SIG-M5 (cell line): ENCODE data around the gene CFAP57.

Experiments used
- DNase-seq: peaks from one replicate; lab custom pipeline; 2025; lab: John Stamatoyannopoulos, UW

CFAP57 gene

DNA sequence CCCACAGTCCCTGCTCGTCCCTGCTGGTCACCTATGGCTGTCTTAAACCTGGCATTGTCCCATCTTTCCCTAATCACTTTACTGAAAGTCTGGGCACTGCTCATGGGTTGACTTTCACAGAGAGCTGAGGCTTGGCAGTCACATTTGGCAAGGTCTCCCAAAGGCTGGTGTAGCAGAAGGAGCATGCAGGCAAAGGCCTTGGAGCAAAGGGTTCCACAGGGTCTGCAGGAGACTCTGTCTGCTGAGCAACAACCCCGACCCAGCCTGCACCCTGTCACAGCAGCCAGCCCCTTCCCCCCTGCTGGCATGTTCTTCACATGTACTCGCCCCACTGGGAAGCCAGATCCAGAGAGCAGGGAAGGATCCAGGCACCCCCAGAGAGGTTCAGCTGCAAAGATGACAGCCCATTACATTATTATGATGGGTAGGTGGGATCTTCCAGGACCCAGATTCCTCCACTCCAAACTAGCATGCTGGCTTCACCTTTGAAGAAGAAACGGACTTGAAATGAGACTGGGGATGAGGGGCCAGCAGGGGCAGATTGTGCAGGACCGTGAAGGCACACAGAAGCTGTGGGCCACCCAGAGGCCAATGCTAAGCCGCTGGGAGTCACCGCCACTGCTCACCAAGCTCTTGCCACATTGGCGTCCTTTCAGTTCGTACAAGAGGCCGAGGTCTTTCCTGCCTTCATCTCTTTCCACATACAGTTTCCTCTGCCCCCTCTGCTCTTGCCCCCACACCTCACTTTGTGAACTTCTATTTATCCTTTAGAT, 83.5 kb downstream of the CFAP57 start:
- no peak for DNase-seq

DNA sequence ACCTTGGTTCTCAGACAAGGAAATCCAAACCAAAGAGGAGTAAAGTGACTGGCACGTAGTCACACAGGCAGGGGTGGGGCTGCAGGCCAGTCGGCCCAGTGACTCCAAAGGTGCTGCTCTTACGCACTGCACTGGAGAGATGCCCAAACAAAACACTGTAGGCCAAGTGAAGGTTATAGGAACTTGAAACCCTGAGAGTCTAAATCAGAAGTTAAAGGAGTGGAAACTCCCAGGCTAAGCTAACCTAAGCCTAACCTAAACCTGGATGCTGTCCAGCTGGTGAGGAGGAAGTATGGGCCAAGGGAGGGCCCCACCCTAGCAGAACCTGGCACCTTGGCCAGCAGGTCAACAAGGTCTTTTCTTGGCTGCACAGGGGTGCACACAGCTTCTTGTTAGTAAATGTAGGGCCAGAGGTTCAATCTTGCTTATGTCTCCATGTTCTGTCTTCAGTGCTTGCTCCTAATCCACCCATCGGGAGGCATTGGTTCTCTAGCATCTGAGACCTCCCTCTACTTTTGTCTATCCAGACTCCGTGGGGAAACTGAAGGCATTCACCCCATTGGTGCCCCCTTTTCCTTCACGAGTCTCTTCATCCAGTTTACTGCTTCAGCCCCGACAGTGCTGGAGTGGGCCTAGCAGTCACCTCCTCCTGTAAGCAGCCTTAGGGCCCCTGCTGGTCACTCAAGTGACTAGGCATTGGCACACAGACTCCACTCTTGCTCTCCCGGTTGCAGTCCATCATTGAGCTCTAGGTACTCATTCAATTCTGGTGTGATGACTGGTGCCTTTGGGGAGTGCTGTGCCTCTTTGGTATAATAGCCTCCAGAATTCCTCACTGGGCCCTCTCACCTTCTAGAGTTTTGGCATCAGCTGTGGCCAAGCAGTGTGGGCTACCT, 84.8 kb downstream of the CFAP57 start:
- no peak for DNase-seq

DNA sequence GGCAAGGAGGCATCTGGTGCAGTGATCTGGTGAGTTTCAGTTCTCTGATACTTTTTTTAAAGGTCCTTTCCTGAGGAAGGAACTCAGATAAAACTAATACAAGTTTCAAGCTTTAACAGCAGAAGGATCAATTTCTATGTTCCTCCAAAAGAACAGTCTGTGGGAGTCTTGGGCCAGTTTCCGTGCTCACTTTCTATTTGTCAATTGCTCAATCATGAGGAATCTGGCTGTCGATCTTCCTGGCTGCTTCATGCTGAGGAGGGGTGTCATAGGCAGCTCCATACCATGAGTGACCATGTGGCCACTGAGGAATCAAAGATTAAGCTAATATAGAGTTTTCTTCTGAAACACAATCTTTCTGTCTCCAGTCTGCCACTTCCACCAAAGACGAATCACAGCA, 86.2 kb downstream of the CFAP57 start:
- no peak for DNase-seq

DNA sequence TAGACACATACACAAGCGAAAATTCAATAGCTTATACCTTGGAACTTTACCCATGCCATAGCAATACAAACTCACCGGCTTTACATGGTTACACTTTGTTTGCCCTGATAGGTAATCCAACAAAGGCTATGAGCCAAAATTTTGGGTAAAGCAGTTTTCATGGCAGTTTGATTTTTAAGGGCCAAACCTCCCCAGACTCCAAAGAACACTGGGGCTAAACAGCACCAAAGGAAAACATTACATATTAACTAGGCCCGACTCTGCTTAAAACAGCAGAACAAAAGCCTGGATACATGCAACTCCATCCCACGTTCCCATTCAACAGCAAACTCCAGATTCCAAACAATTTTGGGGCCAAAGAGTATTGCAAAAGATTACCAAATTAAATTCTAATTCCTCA, 93.3 kb downstream of the CFAP57 start:
- DNase-seq, result no peak

DNA sequence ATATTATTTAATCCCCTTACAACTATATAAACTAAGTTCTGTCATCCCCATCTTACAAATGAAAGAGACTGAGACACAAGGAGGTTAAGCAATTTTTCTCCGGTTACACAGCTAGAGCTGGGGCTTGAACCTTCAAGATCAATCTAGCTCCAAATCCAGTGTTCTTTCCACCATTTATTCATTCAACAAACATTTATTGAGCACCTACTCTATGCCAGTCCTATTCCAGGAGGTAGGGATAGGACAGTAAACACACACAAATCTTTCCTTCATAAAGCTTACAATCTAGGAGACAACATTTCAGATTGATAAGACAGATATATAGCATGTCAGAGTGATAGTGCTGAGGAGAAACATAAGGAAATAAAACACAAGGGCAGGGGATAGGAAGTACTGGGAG, 94.8 kb downstream of the CFAP57 start:
- no peak for DNase-seq

DNA sequence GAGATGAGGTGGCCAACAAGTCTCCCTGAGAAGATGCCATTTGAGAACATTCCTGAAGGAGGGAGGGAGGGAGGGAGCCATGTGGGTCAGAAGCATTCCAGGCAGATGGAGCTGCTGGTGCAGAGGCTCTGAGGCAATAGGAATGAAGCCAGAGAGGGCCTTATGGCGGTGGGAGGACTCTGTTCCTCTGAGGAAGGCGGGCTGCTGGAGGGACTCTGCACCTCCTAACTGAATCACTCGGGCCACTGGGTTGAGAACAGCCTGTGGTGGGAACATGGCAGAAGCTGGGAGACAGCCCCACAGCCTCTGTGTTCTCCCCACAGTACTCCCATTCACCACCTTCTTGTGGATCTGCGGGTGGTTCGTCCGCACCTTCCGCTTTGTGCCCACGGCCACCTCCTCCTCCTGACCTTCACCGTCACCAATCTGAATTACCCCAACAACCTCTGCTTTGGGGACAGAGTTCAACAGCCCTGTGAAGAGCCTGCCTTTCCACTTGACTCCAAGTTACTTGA, 95.2 kb downstream of the CFAP57 start:
- DNase-seq, result no peak

DNA sequence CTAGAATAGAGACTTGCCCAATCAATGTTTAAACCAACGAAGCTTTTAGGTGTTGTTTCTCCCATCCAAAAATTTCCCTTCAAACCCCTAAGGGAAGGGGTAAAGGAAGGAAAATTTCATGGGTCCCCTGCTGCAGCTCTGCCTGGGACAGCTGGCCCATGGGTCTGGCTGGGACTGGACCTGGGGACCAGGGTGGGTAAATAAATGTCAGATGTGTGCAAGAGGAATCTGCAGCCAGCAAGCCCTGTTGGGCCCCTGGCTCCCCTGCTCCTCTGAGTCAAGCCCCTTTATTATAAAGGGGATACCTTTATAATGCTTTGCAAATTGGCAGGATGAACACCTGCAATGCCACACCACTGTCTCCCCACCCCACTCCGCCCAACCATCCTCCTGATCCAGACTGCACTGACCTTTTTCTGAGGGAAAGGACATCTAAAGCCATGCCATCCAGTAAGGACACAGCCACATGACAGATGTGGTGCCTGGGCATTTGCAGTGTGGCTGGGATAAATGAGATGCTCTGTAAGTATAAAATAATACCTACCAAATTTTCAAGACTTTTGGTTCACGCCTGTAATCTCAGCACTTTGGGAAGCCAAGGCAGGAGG, 95.8 kb downstream of the CFAP57 start:
- no peak for DNase-seq

DNA sequence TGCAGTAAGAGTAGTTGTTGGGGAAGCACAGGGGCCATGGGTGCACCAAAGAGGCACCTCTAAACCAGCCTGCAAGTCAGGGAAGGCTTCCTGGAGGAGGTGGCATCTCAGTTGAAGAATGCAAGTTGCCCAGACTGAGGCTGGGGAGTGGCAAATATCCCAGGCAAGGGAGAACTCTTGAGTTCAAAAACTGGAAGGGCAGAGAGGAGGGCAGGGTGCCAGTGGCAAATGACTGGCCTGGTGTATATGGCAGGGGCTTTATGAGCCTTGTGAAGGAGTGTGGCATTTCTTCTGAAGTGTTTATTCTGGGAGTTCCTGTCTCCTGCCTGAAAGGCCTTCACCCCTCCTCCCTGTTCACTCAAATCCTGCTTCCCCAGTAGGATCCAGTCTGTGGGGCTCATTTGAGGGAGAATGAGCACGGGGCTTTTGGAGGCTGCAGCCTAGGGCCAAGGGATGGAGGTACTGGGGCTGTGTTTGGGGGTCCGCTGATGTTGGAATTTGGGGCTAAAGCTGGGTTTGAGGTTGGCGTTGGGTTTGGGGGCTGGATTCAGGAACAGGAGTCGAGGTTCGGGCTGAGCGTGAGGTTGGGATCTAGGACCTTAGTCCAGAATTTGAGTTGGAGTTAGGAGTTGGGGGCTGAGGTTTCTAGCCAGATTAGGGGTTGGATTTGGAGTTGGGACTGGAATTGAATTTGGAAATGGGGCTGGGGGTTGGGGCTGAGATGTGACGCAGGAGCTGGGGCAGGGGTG, 97.7 kb downstream of the CFAP57 start, which contains the start of gene TMEM125:
Gene TMEM125 (plus strand): TSS at position 357 of the 749 bp plus-strand sequence. CDS start 2,740 bp downstream, outside the sequence.
- no peak for DNase-seq

DNA sequence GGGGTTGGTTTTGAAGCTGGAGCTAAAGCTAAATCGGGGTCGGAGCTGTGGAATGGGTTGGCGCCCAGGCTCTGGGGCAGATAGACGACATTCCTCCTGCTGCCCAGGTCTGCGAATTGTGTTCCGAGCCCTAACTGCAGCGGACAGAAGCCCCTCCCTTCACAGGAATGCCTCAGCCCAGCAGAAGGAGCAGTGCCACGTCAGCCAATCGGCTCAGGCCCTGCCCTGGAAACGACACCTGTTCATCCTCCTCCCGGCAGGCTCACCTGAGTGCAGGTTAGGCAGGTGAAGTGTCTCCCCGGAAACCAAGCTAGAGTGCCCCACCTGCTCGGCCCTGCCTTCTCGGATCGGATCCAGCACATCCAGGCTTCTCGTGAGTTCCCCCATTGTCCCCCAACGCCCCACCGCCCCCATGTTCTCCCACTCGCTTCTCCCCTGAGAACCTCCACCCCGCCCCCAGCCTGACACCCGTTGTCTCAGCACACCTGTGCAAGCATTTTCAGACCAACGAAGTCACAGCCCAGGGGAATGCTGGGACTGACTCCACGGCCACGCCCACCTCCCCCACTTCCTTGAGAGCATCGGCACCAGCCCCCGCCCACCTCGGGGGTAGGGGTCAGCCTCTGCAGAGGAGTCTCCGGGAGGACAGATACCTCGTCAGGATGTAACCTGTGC, 98.4 kb downstream of the CFAP57 start:
- no peak for DNase-seq

DNA sequence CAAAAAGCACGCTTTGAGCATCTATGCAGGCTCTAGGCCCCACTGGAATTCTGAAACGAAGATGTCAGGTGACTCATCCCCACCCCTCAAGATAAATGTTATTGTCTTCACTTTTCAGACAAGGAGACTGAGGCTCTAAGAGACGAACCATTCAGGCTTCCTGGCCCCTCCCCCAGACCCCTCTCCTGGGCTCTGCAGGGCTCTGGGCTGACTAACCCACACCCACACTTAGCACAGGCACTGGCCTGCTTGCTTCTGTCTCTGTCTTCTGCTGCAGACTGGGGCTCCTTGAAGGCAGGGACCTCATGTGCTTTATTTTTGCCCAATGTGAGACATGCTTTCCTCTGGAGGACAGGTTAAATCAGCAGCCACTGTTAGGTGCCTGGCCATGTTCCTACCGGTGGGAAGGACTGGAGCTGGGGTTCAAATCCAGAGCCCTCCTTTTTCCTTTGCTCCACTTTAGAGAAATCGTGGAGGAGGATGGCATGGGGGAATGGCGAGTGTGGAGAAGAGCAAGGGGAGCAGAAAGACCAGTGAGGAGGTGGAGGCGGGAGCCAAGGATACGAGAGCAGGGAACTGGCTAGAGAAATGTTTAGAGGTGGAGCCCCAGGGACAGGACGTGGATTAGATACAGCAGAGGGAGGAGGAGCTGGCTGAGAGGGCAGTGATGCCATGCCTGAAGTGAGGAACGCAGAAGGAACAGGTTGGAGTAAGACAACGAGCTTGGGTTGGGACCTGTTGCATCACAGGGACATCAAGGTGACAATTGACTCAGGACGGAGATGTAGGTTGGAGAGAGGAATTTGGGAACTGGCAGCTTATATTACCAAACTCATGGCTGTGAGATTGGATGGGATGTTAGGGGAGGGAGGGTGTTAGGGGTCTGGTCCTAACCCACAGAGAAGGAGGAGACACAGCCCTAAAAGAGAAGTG, 99.3 kb downstream of the CFAP57 start:
- DNase-seq, result no peak

DNA sequence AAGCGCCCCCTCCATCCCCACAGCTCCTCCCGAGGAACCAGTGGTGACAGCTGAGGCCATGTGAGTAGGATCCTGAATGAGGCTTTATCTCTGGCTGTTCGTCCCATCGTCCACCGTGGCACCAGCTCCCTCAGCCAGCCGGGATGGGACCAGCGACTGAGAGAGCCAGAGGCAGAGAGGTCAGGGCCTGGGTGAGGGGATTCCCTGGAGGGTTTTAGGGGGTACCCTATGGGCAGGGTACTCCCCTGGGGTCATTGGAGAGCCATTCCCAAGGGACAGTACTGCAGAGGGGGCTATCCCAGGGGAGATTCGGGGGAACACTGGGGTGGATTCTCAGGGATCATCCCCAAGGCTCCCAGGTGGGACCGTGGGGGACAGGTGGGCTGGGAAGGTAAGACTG, 100.0 kb downstream of the CFAP57 start:
- DNase-seq, result no peak

DNA sequence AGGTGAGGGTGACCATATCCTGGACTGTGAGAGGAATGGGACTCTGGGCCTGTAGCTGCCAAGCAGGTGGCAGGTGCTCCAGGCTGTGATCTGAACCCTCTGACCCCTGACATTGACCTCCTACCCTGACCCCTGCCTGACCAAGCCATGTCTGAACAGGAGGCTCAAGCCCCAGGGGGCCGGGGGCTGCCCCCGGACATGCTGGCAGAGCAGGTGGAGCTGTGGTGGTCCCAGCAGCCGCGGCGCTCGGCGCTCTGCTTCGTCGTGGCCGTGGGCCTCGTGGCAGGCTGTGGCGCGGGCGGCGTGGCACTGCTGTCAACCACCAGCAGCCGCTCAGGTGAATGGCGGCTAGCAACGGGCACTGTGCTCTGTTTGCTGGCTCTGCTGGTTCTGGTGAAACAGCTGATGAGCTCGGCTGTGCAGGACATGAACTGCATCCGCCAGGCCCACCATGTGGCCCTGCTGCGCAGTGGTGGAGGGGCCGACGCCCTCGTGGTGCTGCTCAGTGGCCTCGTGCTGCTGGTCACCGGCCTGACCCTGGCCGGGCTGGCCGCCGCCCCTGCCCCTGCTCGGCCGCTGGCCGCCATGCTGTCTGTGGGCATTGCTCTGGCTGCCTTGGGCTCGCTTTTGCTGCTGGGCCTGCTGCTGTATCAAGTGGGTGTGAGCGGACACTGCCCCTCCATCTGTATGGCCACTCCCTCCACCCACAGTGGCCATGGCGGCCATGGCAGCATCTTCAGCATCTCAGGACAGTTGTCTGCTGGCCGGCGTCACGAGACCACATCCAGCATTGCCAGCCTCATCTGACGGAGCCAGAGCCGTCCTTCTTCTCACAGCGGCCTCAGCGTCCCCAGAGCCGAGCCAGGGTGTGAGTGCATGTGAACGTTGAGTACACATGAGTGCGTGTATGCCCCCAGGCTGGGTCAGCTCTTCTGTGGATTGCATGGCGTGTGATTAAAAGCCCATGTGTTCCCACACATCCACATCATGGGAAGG, 100.7 kb downstream of the CFAP57 start:
- DNase-seq, result no peak

DNA sequence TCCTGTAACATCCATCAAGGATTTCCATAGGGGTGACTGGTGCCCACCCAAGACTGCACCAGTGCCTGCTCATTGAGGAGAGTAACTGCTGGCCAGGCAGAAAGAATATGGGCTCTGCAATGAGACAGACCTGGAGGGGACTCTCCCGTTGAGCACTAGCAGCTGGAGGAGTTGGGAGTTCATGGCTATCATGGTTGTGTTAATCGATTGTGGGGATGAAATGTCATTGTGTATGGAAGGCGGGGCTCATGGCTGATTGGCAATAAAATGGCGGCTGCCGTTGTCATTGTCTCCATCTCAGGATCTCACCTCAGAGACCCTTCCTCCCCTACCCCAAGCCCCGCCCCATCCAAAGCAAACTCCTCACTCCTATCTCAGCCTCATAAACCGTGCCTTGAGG, 101.6 kb downstream of the CFAP57 start:
- DNase-seq, result no peak

DNA sequence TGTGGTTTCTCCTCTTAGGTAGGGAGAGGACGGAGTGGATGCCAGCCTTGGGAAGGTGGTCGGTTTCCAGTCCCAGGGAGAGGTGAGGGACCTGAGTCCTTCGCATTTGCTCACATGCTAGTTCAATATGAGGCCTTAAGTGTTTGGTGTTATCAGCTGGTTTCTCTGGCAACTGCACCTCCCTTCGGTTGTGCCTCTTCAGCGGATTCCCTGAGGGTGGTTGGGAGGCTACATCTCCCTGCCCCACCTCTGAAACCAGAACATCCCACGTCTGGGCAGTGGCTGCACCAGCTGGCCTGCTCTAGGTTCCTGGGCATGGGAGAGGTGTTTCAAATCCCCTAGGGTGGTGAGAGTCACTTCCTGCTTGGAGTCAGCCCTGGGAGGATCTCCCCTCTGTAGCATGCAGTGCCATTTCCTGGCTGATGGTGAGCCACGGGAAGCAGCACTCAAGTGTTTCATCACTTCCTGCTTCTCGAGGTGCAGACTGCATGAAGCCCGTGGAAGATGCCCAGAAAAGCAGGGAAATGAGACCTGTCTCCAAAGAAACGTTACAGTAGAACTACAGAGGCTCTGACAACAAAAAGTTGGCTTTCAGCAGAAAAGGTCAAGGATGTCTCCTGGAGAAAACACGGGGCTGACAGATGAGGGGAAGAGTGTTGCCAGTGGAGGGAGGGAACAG, 102.1 kb downstream of the CFAP57 start:
- no peak for DNase-seq

DNA sequence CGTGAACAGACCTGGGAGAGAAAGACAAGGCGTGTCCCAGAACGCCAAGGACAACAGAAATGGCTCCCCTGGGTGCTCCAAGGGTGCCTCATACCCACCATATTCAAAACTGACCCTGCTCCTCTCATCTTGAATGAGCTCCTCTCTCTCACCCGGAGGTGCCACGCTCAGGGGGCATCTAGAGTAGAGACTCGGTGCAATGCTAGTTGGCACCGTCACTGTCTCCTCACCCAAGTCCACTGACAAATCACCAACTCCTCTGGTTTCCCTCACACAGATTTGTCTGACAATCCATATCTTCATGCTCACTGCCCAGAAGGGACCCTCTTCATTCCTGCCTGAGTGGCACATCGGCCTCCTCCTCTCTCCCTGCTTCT, 102.7 kb downstream of the CFAP57 start:
- DNase-seq, result no peak

DNA sequence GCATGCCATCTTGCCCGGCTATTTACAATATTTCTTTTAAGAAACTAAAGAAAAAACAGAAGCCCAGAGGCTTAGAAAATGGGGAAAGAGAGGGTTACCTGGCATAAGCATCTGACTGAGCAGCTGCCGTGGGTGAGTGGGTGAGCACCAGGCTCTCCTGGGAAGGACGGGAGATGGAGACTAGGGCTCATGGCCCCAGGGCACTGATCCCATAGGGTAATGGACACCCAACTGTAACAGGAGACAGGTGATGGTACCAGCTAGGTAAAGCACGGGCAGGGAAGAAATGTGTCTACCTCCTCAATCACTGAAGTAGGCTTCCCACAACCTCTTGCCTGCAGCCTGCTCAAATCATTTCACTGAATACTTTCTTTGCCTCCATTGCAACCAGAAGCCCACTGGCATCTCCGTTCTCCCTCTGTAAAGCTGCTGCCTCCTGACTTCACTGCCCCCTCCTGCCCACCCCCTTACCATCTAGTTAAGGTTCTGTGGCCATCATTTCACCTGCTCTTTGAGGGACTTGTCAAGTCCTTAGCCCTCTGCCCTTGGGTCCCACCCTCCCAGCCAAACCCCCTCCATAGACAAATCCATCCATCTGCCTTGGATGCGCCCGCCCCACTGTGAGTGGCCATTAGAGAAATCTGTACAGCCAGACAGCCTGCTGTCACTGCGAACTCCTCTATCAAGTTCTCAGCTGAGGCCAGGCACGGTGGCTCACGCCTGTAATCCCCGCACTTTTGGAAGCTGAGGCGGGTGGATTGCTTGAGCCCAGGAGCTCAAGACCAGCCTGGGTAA, 103.9 kb downstream of the CFAP57 start:
- no peak for DNase-seq

DNA sequence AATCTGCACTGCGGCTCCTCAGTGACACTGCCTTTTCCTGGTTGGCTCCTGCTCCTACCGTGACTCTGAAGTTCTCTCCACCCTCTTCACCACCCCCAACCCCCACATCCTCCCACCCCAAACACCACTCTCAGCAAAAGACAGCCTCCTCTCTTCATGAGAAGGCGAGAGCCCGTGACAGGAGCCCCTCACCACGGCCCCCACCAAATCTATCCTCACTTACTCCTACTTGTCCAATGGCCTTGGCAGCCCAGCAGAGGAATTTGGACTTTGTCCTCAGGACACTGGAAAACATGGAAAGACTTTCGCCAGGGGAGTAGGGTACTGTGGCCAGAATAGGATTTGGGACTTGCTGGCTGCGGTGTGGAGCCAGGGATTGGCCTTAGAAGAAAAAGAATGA, 104.5 kb downstream of the CFAP57 start:
- no peak for DNase-seq
